H1 (cell line): ENCODE data around the gene GTF2F1. TPM values are rescaled to one million over a fixed set of nuclear protein-coding genes. Genes with fewer than 3 reads are reported as not detected.
A peak's percentile ranks its signal among the peaks of the same experiment; 100 is the strongest.

Experiments used
- CTCF ChIA-PET: fragments of 300-600 bp; sonication (Branson Sonifier 250); formaldehyde crosslinking; loops from one replicate; lab custom pipeline; 2021; ENCODE audit not compliant: partially characterized antibody; lab: Charles Lee
- POLR2A ChIA-PET: fragments of 300-600 bp; sonication (Branson Sonifier 250); formaldehyde crosslinking; loops from one replicate; lab custom pipeline; 2021; ENCODE audit warnings: inconsistent platforms; ENCODE audit not compliant: partially characterized antibody; lab: Charles Lee
- DNase-seq, 2 experiments: peaks; one replicate each; pipeline versions ENCODE4 v3.0.0 to v3.0.0-alpha.2; 2010 to 2022; ENCODE audit warnings: low spot score in 2 of 2, low read depth in 1 of 2, mixed read lengths in 1 of 2
- FAIRE-seq: peaks from 2 replicates; lab custom pipeline; 2011; peaks lifted over from hg19 to GRCh38; lab: Jason Lieb, UNC
- H2AFZ ChIP-seq: 2 replicates; pipeline ENCODE4 v1.8.1; 2012; ENCODE audit warnings: low read length, inconsistent platforms
- H2AK5ac ChIP-seq: 2 replicates; pipeline ENCODE4 v1.6.1; 2013; ENCODE audit warnings: low read depth, low read length
- H2BK120ac ChIP-seq: replicated peaks from 2 replicates; pipeline ENCODE3; 2013; ENCODE audit warnings: low read depth, low read length, inconsistent platforms
- H2BK12ac ChIP-seq: 2 replicates; pipeline ENCODE4 v1.6.1; 2013; ENCODE audit warnings: low read depth, low read length
- H2BK15ac ChIP-seq: 2 replicates; pipeline ENCODE4 v1.6.1; 2013; ENCODE audit warnings: low read length
- H2BK20ac ChIP-seq: 2 replicates; pipeline ENCODE4 v1.6.1; 2013; ENCODE audit warnings: low read length
- H2BK5ac ChIP-seq: 2 replicates; pipeline ENCODE4 v1.6.1; 2013; ENCODE audit warnings: low read depth, low read length
- H3K14ac ChIP-seq: 2 replicates; pipeline ENCODE4 v1.6.1; 2013; ENCODE audit warnings: inconsistent platforms; ENCODE audit not compliant: insufficient read length
- H3K18ac ChIP-seq: 2 replicates; pipeline ENCODE4 v1.6.1; 2013; ENCODE audit warnings: low read length; ENCODE audit errors: extremely low read depth
- H3K23ac ChIP-seq: 2 replicates; pipeline ENCODE4 v1.6.1; 2013; ENCODE audit warnings: inconsistent platforms; ENCODE audit not compliant: insufficient read length
- H3K23me2 ChIP-seq: 2 replicates; pipeline ENCODE4 v1.6.1; 2013; ENCODE audit warnings: low read depth, low read length
- H3K27ac ChIP-seq: 2 replicates; pipeline ENCODE4 v1.6.1; 2011; ENCODE audit warnings: low read depth, low read length, inconsistent platforms
- H3K27me3 ChIP-seq, 4 experiments: replicated peaks in 1 of 4; 1 replicate in 1 of 4; 2 replicates in 3 of 4; pipeline versions ENCODE4 v1.6.1 to v1.8.1; 2011 to 2013; ENCODE audit warnings: low read length in 3 of 4, mild to moderate bottlenecking in 3 of 4, inconsistent platforms in 2 of 4, mixed read lengths in 2 of 4, moderate library complexity in 1 of 4; ENCODE audit not compliant: control insufficient read depth in 3 of 4, insufficient read depth in 3 of 4; ENCODE audit errors: extremely low read depth in 1 of 4
- H3K36me3 ChIP-seq, 4 experiments: 2 replicates each; pipeline versions ENCODE4 v1.6.1 to v1.8.1; 2011 to 2013; ENCODE audit warnings: mild to moderate bottlenecking in 4 of 4, low read length in 3 of 4, moderate library complexity in 2 of 4, control low read depth in 1 of 4, inconsistent platforms in 1 of 4; ENCODE audit not compliant: insufficient read depth in 4 of 4, control insufficient read depth in 2 of 4
- H3K4ac ChIP-seq: replicated peaks from 2 replicates; pipeline ENCODE3; 2013; ENCODE audit warnings: low read length, low read depth, mixed read lengths, inconsistent platforms; ENCODE audit not compliant: insufficient read length
- H3K4me1 ChIP-seq, 4 experiments: replicated peaks in 1 of 4; 1 replicate in 1 of 4; 2 replicates in 3 of 4; pipeline versions ENCODE4 v1.6.1 to v1.8.1; 2011 to 2013; ENCODE audit warnings: low read length in 3 of 4, inconsistent platforms in 2 of 4, mixed read lengths in 1 of 4; ENCODE audit not compliant: insufficient read depth in 4 of 4, control insufficient read depth in 3 of 4
- H3K4me2 ChIP-seq, 2 experiments: 2 replicates each; pipeline versions ENCODE4 v1.6.1 to v1.8.1; 2011 to 2013; ENCODE audit warnings: low read depth in 2 of 2, low read length in 2 of 2, control low read depth in 1 of 2, inconsistent platforms in 1 of 2, mild to moderate bottlenecking in 1 of 2; ENCODE audit not compliant: insufficient read depth in 1 of 2
- H3K4me3 ChIP-seq, 4 experiments: fragments of 200-600, 300-600 bp in 1 of 4; sonication (generic), shearing (Covaris generic), sonication (Bioruptor Twin) in 1 of 4; 2 replicates each; pipeline versions ENCODE4 v1.5.1 to v1.8.1; 2011 to 2016; ENCODE audit warnings: low read length in 4 of 4, low read depth in 3 of 4, control low read depth in 2 of 4, inconsistent platforms in 2 of 4, mild to moderate bottlenecking in 2 of 4, mixed read lengths in 1 of 4, moderate library complexity in 1 of 4; ENCODE audit not compliant: insufficient read depth in 2 of 4; ENCODE audit errors: extremely low read depth in 1 of 4
- H3K56ac ChIP-seq: replicated peaks from 2 replicates; pipeline ENCODE3; 2013; ENCODE audit warnings: low read depth, mild to moderate bottlenecking, mixed read lengths, low read length, inconsistent platforms; ENCODE audit not compliant: insufficient read length
- H3K79me1 ChIP-seq: 2 replicates; pipeline ENCODE4 v1.6.1; 2013; ENCODE audit warnings: low read depth, low read length, control low read depth
- H3K79me2 ChIP-seq, 2 experiments: 2 replicates each; pipeline versions ENCODE4 v1.6.1 to v1.8.1; 2012 to 2013; ENCODE audit warnings: low read length in 2 of 2, mild to moderate bottlenecking in 2 of 2, inconsistent platforms in 1 of 2; ENCODE audit not compliant: insufficient read depth in 2 of 2, control insufficient read depth in 1 of 2
- H3K9ac ChIP-seq, 4 experiments: replicated peaks in 1 of 4; 1 replicate in 1 of 4; 2 replicates in 3 of 4; pipeline versions ENCODE4 v1.6.1 to v1.8.1; 2011 to 2013; ENCODE audit warnings: low read depth in 3 of 4, low read length in 3 of 4, control low read depth in 2 of 4, mild to moderate bottlenecking in 2 of 4, moderate library complexity in 2 of 4, inconsistent platforms in 1 of 4; ENCODE audit errors: extremely low read depth in 1 of 4
- H3K9me3 ChIP-seq, 2 experiments: 2 replicates each; pipeline versions ENCODE4 v1.6.1 to v1.8.1; 2012 to 2013; ENCODE audit warnings: mild to moderate bottlenecking in 2 of 2, moderate library complexity in 2 of 2, control low read depth in 1 of 2, inconsistent platforms in 1 of 2, low read depth in 1 of 2, low read length in 1 of 2, mixed read lengths in 1 of 2; ENCODE audit not compliant: insufficient read depth in 2 of 2
- H4K20me1 ChIP-seq, 2 experiments: replicated peaks in 1 of 2; 2 replicates each; pipeline versions ENCODE3 to v1.8.1; 2011 to 2013; ENCODE audit warnings: inconsistent platforms in 2 of 2, low read length in 2 of 2, mild to moderate bottlenecking in 1 of 2; ENCODE audit not compliant: insufficient read depth in 2 of 2, control insufficient read depth in 1 of 2
- H4K5ac ChIP-seq: 2 replicates; pipeline ENCODE4 v1.6.1; 2013; ENCODE audit warnings: low read length, low read depth, mixed read lengths, inconsistent platforms; ENCODE audit not compliant: insufficient read length
- H4K8ac ChIP-seq: 2 replicates; pipeline ENCODE4 v1.8.0; 2013; ENCODE audit warnings: mild to moderate bottlenecking, moderate library complexity, low read length, inconsistent platforms; ENCODE audit not compliant: insufficient read depth; ENCODE audit errors: extremely low read depth
- H4K91ac ChIP-seq: replicated peaks from 2 replicates; pipeline ENCODE3; 2013; ENCODE audit warnings: low read length, mixed read lengths, inconsistent platforms; ENCODE audit not compliant: insufficient read length
- POLR2AphosphoS5 ChIP-seq: IDR thresholded peaks from 2 replicates; pipeline ENCODE4 v1.6.1; 2011; ENCODE audit warnings: low read depth, low read length
- WGBS, 2 experiments: shearing (Covaris generic) in 1 of 2; methylation state at CpG; one replicate each; pipeline versions ENCODE4 v1.1.6 to v1.1.7; 2013 to 2015; ENCODE audit warnings: low lambda C conversion rate in 2 of 2, mixed read lengths in 2 of 2, inconsistent platforms in 1 of 2, low coverage in 1 of 2, missing lambda C conversion rate in 1 of 2; ENCODE audit not compliant: insufficient replicate concordance in 2 of 2, insufficient coverage in 1 of 2, insufficient read length in 1 of 2; ENCODE audit errors: extremely low coverage in 1 of 2, missing lambda C conversion rate in 1 of 2; 5-methylcytosine and 5-hydroxymethylcytosine counted together
- long read RNA-seq, 2 experiments: library from RNA in 1 of 2; library from capped mRNA in 1 of 2; stranded (forward); transcript quantifications; one replicate each; pipeline ENCODE4 v2.0.0, GENCODE V29; 2021; ENCODE audit warnings: inconsistent platforms in 1 of 2
- polyA minus RNA-seq, 3 experiments: library from RNA; depleted of rRNA, polyadenylated mRNA; stranded (reverse); fragments of >200 nt; gene quantifications; 1 replicate in 2 of 3; 2 replicates in 1 of 3; pipeline ENCODE4 v1.2.3, GENCODE V29; 2011
- polyA plus RNA-seq, 7 experiments: library from polyadenylated mRNA; depleted of rRNA in 3 of 7; stranded (reverse) in 5 of 7; unstranded in 2 of 7; fragments of >200 nt in 5 of 7; fragments of 200-250 nt in 2 of 7; gene quantifications; 1 replicate in 5 of 7; 2 replicates in 1 of 7; 4 replicates in 1 of 7; pipeline versions ENCODE4 v1.2.1 to v1.2.3, GENCODE V29; 2011 to 2013; ENCODE audit warnings: missing spikeins in 2 of 7, mixed read lengths in 2 of 7
- total RNA-seq: library from RNA; stranded (reverse); fragmentation: NEBNext Ultra II Directional; extraction: Animal tissue kit (Norgen Biotek cat#: 25700); gene quantifications from 2 replicates; pipeline ENCODE4 v1.2.1, GENCODE V29; 2021
- TF ChIP-seq, protein P1 (sequence below), 3 experiments: IDR thresholded peaks; 1 replicate in 2 of 3; 2 replicates in 1 of 3; pipeline versions ENCODE4 v1.5.1 to v1.6.1; 2011; ENCODE audit warnings: low read length in 3 of 3, mild to moderate bottlenecking in 3 of 3, inconsistent platforms in 2 of 3, low read depth in 1 of 3, moderate library complexity in 1 of 3; ENCODE audit not compliant: insufficient read depth in 1 of 3; ENCODE audit errors: control extremely low read depth in 1 of 3

Gene GTF2F1, protein sequence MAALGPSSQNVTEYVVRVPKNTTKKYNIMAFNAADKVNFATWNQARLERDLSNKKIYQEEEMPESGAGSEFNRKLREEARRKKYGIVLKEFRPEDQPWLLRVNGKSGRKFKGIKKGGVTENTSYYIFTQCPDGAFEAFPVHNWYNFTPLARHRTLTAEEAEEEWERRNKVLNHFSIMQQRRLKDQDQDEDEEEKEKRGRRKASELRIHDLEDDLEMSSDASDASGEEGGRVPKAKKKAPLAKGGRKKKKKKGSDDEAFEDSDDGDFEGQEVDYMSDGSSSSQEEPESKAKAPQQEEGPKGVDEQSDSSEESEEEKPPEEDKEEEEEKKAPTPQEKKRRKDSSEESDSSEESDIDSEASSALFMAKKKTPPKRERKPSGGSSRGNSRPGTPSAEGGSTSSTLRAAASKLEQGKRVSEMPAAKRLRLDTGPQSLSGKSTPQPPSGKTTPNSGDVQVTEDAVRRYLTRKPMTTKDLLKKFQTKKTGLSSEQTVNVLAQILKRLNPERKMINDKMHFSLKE
- total RNA-seq: 56.3 and 60.8 TPM in 2 replicates
- polyA plus RNA-seq (2011; rRNA removed): 29.3 and 38.5 TPM in 2 replicates
- 62.3 TPM for polyA plus RNA-seq (2011; cell fraction: cytosol; rRNA removed)
- polyA plus RNA-seq (2011; cell fraction: nucleus; rRNA removed): 44.0 TPM
- polyA plus RNA-seq (2012, experiment 1 of 2): 62.5 to 69.8 TPM (median 66.6 TPM) in 4 replicates
- 35.4 TPM for polyA plus RNA-seq (2012, experiment 2 of 2)
- polyA plus RNA-seq (2013, experiment 1 of 2): 56.6 TPM
- 49.7 TPM for polyA plus RNA-seq (2013, experiment 2 of 2)
- polyA minus RNA-seq (2011; rRNA and poly(A)+ RNA removed): 30.4 TPM in 2 replicates
- polyA minus RNA-seq (2011; cell fraction: cytosol; rRNA and poly(A)+ RNA removed): 33.5 TPM
- polyA minus RNA-seq (2011; cell fraction: nucleus; rRNA and poly(A)+ RNA removed): 13.9 TPM
- long read RNA-seq, experiment 1, partial matches to known transcripts: 32 of 45 reads
- long read RNA-seq, experiment 1, other reads (novel, unspliced or antisense): 13 of 45 reads
- long read RNA-seq, experiment 2, transcript GTF2F1-201 (13 exons, 2,731 nt): major isoform, 27 of 36 reads
- long read RNA-seq, experiment 2, partial matches to known transcripts: 7 of 36 reads
- long read RNA-seq, experiment 2, other reads (novel, unspliced or antisense): 2 of 36 reads

DNA sequence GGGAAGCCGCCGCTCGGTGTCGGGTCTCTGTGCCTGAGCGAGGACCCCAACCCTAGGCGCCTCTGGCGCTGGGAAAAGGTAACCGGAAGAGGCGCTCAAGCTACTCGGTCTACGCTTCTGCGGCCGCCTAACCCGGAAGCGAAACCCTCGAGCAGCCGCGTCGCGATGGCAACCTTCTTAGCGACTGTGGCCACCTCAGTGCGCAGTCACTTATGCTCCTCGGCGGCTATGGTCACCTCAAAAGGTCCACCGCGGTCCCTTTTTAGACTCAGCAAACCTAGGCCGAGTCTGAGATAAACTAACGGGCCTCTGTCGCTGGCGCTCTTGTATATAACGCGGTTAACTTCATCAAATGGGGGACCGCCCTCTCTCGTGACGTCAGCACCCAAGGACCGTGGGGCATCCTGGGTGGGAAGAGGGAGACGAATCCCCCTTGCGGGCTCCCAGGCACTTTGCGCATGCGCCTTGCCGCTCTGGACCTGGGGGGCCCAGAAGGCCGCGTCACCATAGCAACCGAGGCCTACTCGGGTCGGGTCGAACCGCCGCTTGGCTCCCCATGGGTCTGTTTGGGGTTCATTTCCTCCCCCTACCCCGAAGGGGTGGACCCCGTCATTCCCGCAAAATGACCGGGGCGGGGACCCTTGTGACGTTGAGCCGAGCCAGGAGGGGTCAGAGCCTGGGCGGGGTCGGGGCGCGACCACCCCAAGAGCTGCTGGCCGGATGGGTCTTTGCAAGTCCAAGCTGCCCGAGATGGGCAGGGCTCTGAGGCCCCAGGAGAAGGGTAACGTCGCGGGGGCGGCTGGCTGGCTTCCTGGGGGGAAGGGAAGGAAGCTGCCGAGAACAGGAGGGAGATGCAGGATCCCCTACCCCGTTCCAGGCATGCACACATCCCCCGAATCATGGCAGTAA, at the start of gene GTF2F1:
GTF2F1 (minus strand) TSS at position 91 of the 909 bp plus-strand sequence. CDS start 169 bp downstream, outside the sequence.
- Histone ChIP-seq H3K56ac (peak within 1 kb of the TSS; percentile 54), H4K20me1 (peaks cover 0 to 2% of the 10 kb centered on the region in 2 experiments), H2BK120ac (no peak within 1 kb of the TSS), H2BK5ac (peak within 1 kb of the TSS; percentile 91), H3K4me1 (peaks cover 0 to 8% (median 7%) of the 10 kb centered on the region in 4 experiments; a peak in 5 of 7 replicates), H3K4ac (peak within 1 kb of the TSS; percentile 55), H3K27me3 (no peaks in the 10 kb centered on the region), H3K4me2 (peak within 1 kb of the TSS; percentile 95 to 96), H3K36me3 (peaks cover 8 to 29% (median 14%) of the 10 kb centered on the region in 4 experiments; a peak in 7 of 8 replicates), H2AK5ac (no peak within 1 kb of the TSS; the same call in 1 of the 2 replicates), H4K5ac (peak within 1 kb of the TSS; percentile 98), H3K9me3 (no peaks in the 10 kb centered on the region), H3K79me2 (peaks cover 5 to 20% of the 10 kb centered on the region in 2 experiments; a peak in 3 of 4 replicates), H2BK20ac (no peak within 1 kb of the TSS), H3K23me2 (peaks cover 7% of the 10 kb centered on the region), H2BK12ac (peak within 1 kb of the TSS; percentile 4; the same call in 1 of the 2 replicates), H3K18ac (peak within 1 kb of the TSS; percentile 93), H3K23ac (no peak within 1 kb of the TSS), H3K9ac (peak within 1 kb of the TSS; percentile 77 to 92 (median 86)), H2AFZ (peak within 1 kb of the TSS; percentile 91), H3K14ac (no peak within 1 kb of the TSS), H2BK15ac (peak within 1 kb of the TSS; percentile 99), H4K91ac (peak within 1 kb of the TSS; percentile 68), H3K27ac (peak within 1 kb of the TSS; percentile 89), H4K8ac (peak within 1 kb of the TSS; percentile 77), H3K4me3 (peak within 1 kb of the TSS; percentile 72 to 99 (median 90)), H3K79me1 (peaks cover 6% of the 10 kb centered on the region)
- ChIA-PET POLR2A (interaction anchor here (0.6 to 9.9 kb wide), 13 partner anchors 9 to 349 kb away, joined by 3 to 81 read pairs (median 4); partner anchors contain the start of genes ALKBH7, CLPP, CRB3 and KHSRP), CTCF (interaction anchor here (0.8 to 1.5 kb wide), 3 partner anchors 15 to 177 kb away, joined by 3 to 5 read pairs (median 4); no protein-coding TSS in a partner anchor)
- 1% methylated on average over 57 of the region's 69 CpGs; no CpG with 5 or more reads in 1 of the 2 experiments for WGBS, 2 experiments
- peak; percentile 24 for FAIRE-seq
- DNase-seq: peak; percentile 79 to 98
- TF ChIP-seq, protein P1, sequence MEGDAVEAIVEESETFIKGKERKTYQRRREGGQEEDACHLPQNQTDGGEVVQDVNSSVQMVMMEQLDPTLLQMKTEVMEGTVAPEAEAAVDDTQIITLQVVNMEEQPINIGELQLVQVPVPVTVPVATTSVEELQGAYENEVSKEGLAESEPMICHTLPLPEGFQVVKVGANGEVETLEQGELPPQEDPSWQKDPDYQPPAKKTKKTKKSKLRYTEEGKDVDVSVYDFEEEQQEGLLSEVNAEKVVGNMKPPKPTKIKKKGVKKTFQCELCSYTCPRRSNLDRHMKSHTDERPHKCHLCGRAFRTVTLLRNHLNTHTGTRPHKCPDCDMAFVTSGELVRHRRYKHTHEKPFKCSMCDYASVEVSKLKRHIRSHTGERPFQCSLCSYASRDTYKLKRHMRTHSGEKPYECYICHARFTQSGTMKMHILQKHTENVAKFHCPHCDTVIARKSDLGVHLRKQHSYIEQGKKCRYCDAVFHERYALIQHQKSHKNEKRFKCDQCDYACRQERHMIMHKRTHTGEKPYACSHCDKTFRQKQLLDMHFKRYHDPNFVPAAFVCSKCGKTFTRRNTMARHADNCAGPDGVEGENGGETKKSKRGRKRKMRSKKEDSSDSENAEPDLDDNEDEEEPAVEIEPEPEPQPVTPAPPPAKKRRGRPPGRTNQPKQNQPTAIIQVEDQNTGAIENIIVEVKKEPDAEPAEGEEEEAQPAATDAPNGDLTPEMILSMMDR (IDR thresholded peaks at IDR 0.05; ENCODE audit: control extremely low read depth in 1 of 3, insufficient read depth in 1 of 3, low read depth in 1 of 3, low read length in 3 of 3): no peak; a peak in 1 of 4 replicates
- TF ChIP-seq POLR2AphosphoS5: peak; percentile 60
